NCI-H1417 (cell line): ENCODE results near the gene PIEZO1.

Experiments used
- DNase-seq, 3 experiments: peaks; one replicate each; lab custom pipeline; 2025; lab: John Stamatoyannopoulos, UW

Gene PIEZO1

DNA sequence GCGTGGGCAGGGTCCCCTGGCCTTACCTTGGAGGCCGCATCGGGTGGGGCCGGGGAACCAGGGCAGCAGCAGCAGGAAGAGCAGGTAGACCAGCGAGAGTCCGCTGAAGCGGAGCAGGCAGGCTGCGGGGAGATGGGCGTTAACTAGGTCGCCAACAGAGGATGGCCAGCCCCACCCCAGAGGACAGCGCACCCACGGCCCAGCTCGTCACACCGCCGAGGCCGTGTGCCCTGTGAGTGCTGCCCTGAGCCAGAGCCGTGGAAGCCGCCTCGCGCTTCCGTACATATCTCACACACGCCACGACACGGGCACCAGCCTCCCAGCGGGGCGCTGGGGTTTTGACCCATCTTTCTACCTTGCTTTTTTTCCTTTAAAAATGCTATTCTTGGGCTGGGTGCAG is 35.7 kb downstream of the PIEZO1 start:
- no peak for DNase-seq

DNA sequence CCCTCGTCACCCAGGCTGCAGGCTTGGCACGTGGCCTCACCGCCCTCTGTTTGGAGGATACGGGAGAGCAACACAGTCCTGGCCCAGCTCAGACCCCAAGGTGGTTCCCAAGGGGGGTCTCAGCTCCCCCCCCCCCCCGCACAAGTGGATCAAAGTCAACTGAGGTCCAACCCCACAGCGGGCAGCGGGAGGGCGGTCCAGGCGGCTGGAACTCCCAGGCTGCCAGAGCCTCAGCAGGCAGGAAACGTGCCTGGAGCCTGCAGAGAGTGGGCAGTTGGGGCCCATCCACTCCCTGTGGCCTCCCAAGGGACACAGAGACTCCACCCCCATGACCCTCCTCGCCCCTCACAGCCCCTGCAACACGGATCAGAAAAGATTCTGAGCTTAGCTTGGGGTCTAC is 36.7 kb downstream of the PIEZO1 start:
- no peak for DNase-seq

DNA sequence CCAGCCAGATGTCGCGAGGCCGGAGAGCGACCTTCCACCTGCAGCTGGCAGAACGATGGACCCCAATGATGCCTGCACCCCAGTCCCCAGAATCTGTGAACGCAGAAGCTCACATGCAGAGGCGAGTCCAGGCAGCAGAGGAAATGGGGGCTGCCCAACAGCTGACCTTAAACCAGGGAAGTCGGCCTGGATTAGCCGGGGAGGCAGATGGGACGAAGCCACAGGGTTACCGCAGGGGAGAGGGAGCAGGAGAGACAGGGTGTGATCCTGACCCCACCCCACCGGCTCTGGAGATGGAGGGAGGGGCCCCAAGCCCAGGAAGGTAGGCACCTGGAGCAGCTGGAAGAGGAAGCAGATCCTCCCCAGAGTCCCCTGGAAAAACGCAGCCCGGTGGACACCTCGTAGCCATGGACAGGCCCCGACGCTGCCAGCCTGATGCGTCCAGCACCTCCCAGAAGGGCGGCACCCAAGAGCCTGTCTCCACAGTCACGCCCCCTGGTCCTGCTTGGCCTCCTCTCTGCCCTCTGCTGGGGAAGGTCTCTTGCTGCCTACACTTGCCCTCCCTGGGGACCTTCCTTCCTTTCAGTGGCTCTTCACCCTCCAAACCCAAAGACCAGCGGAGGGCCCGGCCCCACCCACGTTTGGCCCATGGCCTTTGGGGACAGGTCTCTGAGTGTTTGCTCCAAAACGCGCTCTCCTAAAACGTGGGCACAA is 37.3 kb downstream of the PIEZO1 start:
- DNase-seq, result peak in 2 of 3 experiments; percentile 4 to 5

DNA sequence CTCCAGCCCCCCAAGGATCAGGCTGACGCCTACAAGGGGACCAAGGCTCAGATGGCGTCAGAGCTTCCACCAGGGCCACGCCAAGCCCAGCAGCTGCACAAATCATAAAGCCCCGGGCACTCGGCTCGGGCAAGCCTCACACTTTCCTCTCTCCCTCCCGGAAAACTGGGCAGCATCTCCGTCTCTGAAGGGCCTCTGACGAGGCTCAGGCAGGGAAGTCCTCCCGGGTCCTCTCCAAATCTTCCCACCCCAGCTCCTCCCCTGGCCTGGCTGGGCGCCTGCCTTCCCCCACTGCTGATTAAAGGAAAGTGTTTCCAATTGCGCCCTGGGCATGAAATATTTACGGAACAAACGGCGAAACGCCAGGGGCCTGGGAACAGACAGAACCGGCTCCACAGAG is 38.5 kb downstream of the PIEZO1 start:
- no peak for DNase-seq

DNA sequence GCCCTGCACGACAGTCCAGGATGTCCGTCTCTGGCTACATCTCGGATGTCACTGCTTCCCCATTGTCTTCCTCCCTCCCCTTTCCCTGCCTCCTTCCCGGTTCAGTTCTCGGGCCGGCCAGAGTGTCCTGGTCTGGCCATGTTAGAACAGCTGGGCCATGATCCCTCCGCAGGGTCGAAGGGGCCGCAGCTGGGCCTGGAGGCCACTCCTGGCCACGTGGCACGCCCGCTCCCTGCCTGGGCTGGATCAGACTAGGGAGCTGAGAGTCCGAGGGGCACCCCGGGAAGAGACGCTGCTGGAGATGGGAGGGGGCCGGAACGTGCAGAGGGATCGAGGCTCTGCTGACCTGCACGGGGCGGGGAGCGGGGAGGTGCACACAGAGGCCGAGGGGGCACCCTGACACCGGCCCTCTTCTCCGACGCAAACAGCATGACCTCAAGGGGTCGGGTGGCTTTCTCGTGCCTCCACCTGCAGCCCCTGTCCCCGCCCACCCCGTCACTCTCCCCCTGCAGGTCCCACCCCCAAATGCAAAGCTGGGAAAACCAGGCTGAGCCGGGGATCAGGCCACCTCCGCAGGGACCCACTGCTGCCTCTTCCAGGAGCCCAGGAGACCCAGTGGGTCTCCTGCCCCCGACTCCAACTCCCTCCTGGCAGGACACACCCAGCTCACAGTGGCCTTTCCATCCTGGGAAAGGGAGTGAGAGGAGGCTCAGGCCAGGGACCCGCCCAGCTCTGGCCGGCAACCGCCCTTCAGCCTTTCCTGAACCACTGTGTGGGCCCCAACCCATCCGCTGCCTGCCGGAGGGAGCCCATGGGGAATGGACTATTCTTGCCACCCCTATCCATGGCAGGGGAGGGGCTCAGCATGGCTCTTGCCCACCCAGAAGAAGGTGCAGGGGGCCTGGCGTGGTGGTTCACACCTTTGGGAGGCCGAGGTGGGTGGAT is 40.2 kb downstream of the PIEZO1 start:
- no peak for DNase-seq

DNA sequence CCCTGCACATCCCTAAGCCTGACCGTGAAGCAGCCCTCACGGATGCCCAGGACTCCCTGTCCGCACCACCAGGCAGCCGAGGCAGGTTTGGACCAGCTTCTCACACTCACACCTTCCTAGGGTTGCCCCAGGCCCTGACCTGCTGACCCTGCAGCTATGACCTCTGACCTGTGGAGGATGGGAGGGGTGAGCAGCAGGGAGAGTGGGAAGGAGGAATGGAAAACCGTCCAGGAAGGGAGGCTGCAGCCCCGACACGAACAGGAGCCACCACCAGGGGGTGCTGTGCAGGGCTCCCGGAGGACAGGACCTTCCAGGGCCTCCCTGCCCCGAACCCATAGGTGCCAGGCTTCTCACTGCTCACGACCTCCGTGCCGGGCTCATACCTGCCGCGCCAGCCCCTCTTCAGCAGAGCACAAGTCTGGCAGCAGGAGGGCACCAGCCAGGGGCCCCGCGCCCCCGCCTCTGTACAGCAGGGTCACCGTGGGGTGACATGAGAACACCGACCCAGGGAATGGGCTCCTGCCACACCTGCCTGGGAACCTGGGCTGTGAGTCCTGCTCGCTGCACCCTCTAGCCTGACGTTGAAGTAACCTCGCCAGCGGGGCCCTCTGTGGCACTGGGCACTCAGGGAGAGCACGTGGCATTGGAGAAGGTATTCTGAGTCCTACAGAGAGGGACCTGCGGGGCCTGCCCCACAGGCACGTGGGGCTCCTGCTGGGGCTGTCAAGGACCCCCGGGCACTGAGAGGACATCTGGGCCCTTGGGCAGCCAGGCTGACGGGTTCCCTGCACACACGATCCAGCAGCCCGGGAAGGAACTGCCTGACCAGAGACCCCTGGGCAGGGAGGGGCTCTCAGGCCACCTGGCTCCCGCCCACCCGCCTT is 41.1 kb downstream of the PIEZO1 start:
- DNase-seq, result peak; percentile 21 to 57 (median 28)

DNA sequence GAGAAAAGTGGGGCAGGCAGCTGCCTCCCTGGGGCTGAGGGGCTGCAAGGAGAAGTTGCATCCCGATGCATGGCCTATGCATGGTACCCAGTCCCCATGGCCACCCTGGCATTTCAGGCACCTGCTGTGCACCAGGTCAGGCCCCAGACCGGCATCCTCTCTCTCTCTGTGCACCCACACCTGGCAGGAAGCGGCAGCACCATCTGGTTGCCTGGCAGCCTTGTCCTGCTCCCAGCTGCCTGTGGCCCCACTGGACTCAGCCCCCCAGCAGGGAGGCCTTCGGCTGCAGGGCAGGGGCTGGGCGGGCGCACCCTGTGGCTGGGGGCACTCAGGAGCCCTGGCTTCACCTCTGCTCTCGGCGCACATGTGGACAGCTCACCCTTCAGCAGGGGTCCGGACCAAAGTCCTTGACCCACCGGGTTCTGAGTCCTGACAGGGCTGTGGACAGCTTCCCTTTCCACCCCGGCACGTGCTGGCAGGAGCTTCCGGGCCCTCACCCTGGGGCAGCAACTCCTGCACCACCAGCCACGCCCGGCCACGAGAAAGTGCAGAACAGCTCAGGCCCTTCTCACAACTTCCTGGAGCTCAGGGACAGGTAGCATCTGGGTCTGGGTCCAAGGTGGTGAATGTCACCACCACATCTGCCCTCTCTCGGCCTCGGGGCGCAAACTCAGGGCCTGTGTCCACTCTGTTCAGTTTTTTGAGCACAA is 42.0 kb downstream of the PIEZO1 start:
- DNase-seq, result peak in 1 of 3 experiments; percentile 26

DNA sequence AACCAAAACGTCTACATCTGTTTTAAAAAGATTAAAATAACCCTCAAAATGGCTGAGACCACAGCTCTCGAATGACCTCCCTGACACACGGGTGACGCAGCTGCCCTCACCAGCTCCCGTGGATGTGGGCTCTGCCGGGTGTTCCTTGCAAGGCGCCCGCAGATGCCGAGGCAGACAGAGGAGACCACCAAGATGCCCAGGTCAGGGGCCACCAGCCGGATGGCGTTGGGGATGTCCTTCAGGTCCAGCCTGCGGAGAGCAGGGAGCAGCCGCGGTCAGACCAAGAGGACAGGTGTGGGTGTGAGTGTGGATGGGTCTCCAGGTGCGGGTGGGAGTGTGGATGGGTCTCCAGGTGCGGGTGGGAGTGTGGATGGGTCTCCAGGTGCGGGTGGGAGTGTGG is 43.7 kb downstream of the PIEZO1 start:
- no peak for DNase-seq

DNA sequence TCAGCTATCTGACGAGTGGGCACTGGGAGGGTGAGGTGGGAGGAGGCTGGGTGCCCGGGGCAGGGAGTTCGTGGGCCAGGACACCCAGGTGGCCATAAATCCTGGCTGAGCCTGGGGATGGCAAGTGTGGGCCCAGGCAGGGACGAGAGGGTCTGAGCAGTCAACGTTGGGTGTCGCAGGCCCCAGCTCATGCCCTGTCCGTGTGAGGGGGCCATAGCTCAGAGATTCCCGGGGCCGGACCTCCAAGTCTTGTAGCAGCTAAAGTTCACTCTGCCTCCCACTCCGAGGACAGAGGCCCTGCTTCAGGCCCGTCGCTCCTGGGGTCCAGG is 44.3 kb downstream of the PIEZO1 start:
- DNase-seq, result no peak

DNA sequence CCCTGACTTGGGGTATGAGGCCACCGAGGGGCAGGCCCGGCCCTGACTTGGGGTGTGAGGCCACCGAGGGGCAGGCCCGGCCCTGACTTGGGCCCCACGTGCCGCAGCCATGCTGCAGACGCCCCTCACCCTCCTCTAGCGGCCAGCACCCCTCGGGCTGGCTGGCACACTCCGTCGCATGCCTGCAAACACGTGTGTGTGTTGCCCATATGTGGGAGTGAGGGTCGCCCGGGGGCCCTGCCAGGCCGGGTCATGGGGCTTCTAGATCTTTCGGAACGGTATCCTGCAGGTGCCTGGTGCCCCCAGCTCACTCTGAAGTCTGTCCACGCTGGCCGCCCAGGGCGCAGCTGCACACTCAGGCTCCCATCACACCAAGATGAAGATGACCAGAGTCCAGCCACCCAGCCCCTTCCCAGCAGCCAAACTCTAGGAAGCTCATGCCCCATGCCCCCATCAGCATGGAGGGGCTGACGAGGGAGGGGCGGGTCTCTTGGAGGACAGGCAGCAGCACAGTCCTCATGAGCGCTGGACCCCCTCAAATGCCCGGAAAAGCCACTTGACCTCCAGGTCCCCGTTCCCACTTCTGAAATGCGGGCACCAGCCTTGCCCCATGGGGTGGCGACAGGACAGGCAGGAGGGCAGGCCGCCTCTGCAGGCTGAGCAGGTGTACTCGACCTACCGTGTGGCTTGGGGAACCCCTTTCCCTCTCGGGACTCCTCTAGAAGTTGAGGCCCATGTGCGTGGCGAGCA is 44.9 kb downstream of the PIEZO1 start:
- no peak for DNase-seq

DNA sequence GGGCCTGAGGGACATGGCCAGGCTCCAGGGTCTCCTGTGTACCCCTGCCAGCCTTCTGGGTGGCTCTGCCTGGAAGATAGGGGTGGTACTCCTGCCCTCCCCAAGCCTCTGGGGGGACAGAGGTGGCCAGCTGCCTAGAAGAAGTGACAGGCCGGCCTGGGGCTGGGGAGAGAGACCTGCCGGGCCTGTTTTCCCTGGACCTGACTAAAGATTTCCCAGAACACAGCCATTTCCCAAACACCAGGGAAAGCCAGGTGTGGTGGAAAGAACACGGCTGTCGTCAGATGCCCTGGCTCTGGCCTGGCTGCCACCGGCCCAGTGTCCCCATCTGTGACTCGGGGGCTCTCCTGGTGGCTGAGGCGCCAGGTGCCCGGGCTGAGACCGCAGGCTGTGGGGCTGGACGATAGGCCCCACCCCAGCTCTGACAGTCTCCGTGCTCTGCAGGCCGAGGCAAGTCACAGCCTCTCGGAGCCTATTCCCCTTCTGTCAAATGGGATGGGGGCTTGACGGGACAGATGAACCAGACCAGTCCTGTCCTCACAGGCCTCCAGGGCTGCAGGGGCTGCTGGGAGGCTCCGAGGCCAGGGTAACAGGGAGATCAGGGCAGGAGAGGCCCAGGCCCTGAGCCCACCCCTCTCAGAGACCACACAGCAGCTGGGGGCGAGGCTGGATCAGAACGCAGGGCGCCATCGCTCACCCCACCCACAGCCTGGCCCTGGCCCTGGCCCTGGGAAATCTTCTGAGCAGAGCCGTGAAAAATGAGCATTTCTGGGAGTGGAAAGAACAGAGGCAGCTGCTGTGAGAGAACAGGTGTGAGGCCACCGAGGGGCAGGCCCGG is 45.7 kb downstream of the PIEZO1 start:
- no peak for DNase-seq

DNA sequence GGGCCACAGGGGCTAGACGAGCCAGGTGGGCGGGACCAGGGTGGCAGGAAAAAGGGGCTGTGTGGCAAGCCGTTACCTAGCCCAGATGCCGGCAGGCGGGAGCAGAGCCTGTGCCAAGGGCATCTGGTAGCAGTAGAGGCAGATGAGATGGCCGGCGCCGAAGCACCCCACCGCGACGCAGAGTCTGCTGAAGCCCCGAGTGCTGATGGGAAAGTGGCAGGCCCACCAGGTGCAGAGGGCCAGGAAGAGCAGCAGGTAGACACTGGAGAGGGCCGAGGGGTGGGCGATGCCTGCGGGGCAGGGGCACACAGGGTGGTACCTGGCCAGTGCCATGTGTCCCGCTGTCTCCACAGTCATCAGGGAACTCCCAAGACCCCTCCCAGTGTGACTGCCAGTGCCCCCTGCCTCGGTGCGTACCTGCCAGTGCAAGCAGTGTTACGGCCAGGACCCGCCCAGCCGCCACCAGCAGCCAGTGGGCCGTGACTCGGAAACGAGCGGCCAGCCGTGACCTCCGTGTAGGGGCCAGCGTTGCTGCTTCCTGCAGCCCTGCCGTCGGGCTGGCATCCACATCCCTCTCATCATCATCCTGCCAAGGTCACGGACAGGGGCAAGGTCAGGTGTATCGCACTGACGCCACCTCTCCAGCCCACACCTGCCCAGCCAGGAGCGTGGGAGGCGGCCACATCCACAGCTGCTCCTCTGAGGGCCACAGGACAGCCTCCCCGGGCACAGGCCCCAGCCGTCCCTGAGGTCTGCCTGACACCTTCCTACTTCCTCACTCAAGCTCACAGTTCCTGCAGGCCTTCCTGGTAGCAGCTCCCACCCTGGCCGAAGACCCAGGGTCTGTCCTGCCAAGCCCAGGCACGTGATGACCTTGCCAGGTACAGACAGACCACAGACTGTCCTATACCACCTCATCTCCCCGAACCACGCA is 46.6 kb downstream of the PIEZO1 start:
- no peak for DNase-seq

DNA sequence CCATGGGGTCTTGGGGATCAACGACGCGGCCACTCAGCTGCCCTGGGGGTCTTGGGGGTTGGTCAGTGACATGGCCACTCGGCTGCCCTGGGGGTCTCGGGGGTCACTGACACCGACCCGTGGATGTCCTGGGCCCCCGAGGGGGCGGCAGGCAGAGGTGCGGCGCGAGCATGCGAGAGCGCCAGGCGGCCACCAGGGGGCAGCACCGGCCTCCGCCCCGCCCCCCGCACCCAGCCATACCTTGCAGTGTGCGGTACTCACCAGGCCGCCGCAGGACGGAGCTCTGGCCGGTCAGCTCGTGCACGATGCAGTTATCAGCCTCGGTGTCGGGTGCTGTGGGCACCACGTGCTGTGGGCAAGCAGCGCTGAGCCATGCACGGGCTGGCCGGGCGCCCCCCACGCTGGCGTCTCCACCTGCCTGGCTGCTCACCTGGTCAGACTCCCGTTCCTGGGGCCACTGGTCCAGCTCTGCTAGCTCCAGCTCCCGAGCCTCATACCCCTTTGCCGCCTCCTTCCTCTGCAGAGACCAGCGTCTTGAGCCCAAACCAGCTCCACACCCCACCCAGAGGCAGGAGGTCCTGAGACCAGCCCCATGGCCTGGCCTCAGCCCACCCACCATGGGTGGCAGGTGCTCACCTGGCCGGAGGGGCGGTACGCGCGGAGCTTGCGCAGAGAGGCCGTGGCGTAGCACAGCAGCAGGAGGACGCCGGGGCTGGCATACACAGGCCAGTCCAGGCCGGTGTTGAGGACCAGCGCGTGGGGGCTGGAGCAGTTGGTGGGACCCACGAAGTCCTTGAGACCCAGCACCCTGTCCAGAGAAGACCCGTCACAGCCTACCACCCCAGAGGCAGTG is 47.5 kb downstream of the PIEZO1 start:
- peak; percentile 42 to 79 (median 64) for DNase-seq

DNA sequence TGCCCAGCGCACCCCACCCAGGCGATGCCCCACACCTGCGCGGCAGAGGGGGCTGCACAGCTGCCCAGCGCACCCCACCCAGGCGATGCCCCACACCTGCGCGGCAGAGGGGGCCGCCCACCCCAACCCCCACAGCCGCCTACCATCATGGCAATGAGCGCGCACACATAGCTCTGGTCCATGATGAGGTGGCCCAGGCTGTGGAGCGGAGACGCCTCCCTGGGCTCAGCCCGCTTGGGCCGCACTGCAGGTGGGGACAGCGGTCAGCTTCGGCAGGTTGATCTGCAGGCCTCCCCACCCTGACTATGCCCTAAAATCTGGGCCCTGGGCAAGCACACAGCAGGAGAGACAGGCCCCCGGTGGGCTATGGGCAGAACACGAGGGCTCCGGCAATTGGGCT is 48.5 kb downstream of the PIEZO1 start:
- DNase-seq, result no peak

DNA sequence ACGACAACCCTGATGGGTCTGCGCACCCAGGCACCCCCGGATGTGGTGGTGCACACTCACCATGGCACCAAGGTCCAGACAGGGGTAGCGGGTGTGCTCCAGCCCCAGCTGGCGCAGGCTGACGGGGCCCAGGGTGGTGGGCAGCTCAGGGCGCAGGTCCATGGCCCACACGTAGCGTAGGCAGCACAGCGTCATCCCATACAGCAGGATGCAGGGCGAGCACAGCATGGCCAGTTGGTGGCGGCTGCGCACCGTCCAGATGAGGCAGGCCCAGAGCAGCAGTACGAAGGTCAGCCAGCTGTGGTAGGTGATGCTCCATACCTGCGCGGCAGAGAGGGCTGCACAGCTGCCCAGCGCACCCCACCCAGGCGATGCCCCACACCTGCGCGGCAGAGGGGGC is 48.9 kb downstream of the PIEZO1 start:
- peak in 1 of 3 experiments; percentile 14 for DNase-seq

DNA sequence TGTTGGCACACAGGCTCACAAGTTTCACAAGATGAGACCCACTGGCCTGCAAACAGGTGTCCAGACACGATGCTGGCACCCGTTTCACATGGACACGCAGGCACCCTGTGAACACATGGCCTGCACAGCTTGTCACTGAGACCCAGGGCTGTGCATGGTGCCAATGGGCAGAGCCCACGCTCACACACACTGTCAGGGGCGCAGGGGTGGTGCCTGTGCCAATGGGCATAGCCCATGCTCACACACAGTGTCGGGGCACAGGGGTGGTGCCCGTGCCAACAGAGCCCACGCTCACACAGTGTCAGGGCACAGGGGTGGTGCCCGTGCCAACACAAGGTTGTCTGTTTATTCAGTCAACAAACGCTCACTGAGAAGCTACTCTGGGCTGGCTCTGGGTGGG is 49.4 kb downstream of the PIEZO1 start:
- DNase-seq, result no peak

DNA sequence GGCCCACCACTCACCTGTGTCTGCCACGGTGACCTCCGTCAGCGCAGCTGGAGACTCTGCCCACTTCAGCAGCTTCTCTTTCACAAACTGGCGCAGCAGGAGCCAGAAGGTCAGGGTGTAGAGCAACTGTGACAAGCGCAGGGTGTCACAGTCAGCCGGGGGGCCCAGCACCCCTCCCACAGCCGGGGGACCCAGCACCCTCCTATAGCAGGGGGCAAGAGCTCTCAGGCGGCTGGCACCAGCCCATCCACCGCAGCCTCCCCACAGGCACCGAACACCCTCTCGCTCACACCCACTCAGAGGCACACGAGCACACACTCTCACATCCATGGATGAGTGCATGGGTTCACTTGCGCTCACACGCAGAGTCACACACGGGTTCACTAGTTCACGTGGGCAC is 49.9 kb downstream of the PIEZO1 start:
- no peak for DNase-seq

DNA sequence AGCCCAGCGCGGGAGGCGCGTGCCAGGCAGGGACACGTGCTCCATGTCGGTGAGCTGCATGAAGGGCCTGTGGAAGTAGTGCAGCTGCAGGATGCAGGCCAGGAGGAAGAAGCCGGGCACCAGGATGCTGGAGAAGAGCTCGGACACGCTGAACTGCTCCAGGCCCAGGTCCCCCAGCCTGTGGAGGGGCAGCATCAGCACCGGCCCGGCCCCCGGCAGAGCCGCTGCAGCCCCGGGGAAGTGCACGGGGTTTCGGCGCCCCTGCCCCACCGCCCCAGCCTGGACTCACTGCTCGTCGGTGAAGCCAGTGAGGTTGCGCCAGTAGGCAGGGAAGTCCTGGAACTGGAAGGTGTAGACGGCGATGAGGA is 50.7 kb downstream of the PIEZO1 start:
- DNase-seq, result no peak
